Suprapubic skin (tissue), 4 donors: ENCODE results near the gene RGS1. TPM values are rescaled to one million over a fixed set of nuclear protein-coding genes. Genes with fewer than 3 reads are reported as not detected.

ENCODE experiments used
- DNase-seq, 2 donors: peaks; one replicate each; pipeline ENCODE4 v3.0.0-alpha.2; 2019; ENCODE audit warnings: low spot score in 2 of 2
- H3K27ac ChIP-seq: fragments of 200-600 bp; sonication (generic); one replicate; pipeline ENCODE4 v1.5.1; 2019
- H3K27me3 ChIP-seq: fragments of 200-600 bp; sonication (generic); one replicate; pipeline ENCODE4 v1.5.1; 2019
- H3K36me3 ChIP-seq: fragments of 200-600 bp; sonication (generic); one replicate; pipeline ENCODE4 v1.5.1; 2019
- H3K4me1 ChIP-seq: fragments of 200-600 bp; sonication (generic); one replicate; pipeline ENCODE4 v1.5.1; 2019
- H3K4me3 ChIP-seq: fragments of 200-600 bp; sonication (generic); one replicate; pipeline ENCODE4 v1.5.1; 2019; ENCODE audit warnings: mild to moderate bottlenecking
- H3K9me3 ChIP-seq: fragments of 200-600 bp; sonication (generic); one replicate; pipeline ENCODE4 v1.5.1; 2019
- CTCF ChIP-seq, 2 donors: fragments of 200-600 bp in 1 of 2; fragments of 450-650 bp in 1 of 2; sonication (generic) in 1 of 2; IDR thresholded peaks; one replicate each; pipeline ENCODE4 v1.5.1; 2016 to 2019; ENCODE audit warnings: antibody characterized with exemption in 2 of 2, mild to moderate bottlenecking in 1 of 2, moderate library complexity in 1 of 2
- EP300 ChIP-seq: sonication (generic); formaldehyde crosslinking; IDR thresholded peaks from one replicate; pipeline ENCODE4 v1.6.1; 2017; ENCODE audit warnings: antibody characterized with exemption
- POLR2A ChIP-seq, 2 donors: fragments of 450-650 bp; IDR thresholded peaks; one replicate each; pipeline ENCODE4 v1.6.1; 2017; ENCODE audit warnings: antibody characterized with exemption in 2 of 2, mild to moderate bottlenecking in 2 of 2, moderate library complexity in 2 of 2
- POLR2AphosphoS5 ChIP-seq, 3 donors: sonication (generic); formaldehyde crosslinking; IDR thresholded peaks; one replicate each; pipeline ENCODE4 v1.6.1; 2017; ENCODE audit warnings: antibody characterized with exemption in 3 of 3
- WGBS: methylation state at CpG from one replicate; pipeline ENCODE4 v1.1.5; 2018; 5-methylcytosine and 5-hydroxymethylcytosine counted together
- total RNA-seq, 4 donors: library from RNA; depleted of rRNA; stranded (reverse); fragments of >200 nt; gene quantifications; one replicate each; pipeline ENCODE4 v1.1.0, GENCODE V29; 2016

Gene RGS1
- total RNA-seq, 4 donors from 2014 or later: 5.3 to 20.8 (median 13.8) TPM

- H3K27me3 ChIP-seq: no peaks in the 10 kb centered on the region
Observed at GRCh38 chr1:192588546-192588945, 13.0 kb downstream of the RGS1 start.

GRCh38 chr1:192589813-192590212 is 14.2 kb downstream of the RGS1 start:
- DNase-seq: no peak
- H3K27ac ChIP-seq: no peak overlapping the region
- TF ChIP-seq CTCF (IDR thresholded peaks at IDR 0.05): no peak
- TF ChIP-seq EP300: no peak
- no peak for TF ChIP-seq POLR2A (IDR thresholded peaks at IDR 0.05)
- no peak for TF ChIP-seq POLR2AphosphoS5 (IDR thresholded peaks at IDR 0.05)
- H3K4me1 ChIP-seq: no peaks in the 10 kb centered on the region
- H3K36me3 ChIP-seq: no peaks in the 10 kb centered on the region
- no peak overlapping the region for H3K4me3 ChIP-seq
- H3K9me3 ChIP-seq: no peaks in the 10 kb centered on the region
- no peaks in the 10 kb centered on the region for H3K27me3 ChIP-seq
- 90% methylated on average over 3 of the region's 3 CpGs for WGBS

More at GRCh38 chr1:192588546-192588945, 13.0 kb downstream of the RGS1 start:
- H3K36me3 ChIP-seq: no peaks in the 10 kb centered on the region
- no peaks in the 10 kb centered on the region for H3K9me3 ChIP-seq
- H3K4me1 ChIP-seq: no peaks in the 10 kb centered on the region
- TF ChIP-seq CTCF (IDR thresholded peaks at IDR 0.05) (no peak), POLR2A (IDR thresholded peaks at IDR 0.05) (no peak), EP300 (no peak), POLR2AphosphoS5 (IDR thresholded peaks at IDR 0.05) (no peak)
- H3K4me3 ChIP-seq: no peak overlapping the region
- H3K27ac ChIP-seq: no peak overlapping the region
- 87% methylated on average over 1 of the region's 1 CpG for WGBS
- DNase-seq: no peak

GRCh38 chr1:192592517-192592916 is 16.9 kb downstream of the RGS1 start:
- no peak overlapping the region for H3K4me3 ChIP-seq
- H3K27ac ChIP-seq: no peak overlapping the region
- no peaks in the 10 kb centered on the region for H3K4me1 ChIP-seq
- no peaks in the 10 kb centered on the region for H3K36me3 ChIP-seq
- no peak for DNase-seq
- 62% methylated on average over 4 of the region's 4 CpGs for WGBS
- no peak for TF ChIP-seq CTCF (IDR thresholded peaks at IDR 0.05)
- no peak for TF ChIP-seq EP300
- no peak for TF ChIP-seq POLR2A (IDR thresholded peaks at IDR 0.05)
- no peak for TF ChIP-seq POLR2AphosphoS5 (IDR thresholded peaks at IDR 0.05)
- H3K9me3 ChIP-seq: no peaks in the 10 kb centered on the region
- no peaks in the 10 kb centered on the region for H3K27me3 ChIP-seq

DNA sequence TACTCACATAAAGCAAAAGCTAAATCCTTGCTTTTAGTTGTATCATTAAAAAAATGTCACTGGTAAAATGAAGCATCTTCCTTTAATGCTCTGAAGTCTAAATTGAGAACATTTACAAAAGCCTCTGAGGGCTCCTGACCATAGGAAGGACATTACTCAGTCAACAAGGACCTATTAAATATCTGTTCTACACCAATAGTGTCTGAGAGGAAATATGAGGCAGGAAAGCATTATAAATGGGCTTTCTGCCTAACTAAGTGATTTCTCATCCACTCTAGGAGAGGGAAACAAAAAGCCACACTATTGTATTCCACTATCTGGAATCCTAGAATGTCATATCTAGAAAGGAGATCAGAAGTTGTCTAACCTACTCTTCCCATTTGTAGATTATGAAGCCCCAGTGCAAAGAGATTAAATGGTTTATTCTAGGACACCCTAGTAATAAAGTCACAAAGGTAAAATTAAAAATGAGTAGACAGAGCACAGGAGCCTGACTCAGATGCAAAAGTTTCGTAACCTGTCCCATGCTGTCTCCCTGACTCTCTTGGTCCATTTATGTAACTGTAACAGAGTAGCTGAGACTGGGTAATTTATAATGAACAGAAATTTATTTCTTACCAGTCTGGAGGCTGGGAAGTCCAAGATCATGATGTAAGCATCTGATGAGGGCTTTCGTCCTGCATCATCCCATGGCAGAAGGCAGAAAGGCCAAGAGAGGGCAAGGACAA is 17.6 kb downstream of the RGS1 start:
- Histone ChIP-seq H3K27ac (no peak overlapping the region), H3K4me3 (no peak overlapping the region)
- WGBS: 99% methylated on average over 2 of the region's 2 CpGs

More for the DNA sequence above, 17.6 kb downstream of the RGS1 start:
- Histone ChIP-seq H3K9me3 (no peaks in the 10 kb centered on the region), H3K27me3 (no peaks in the 10 kb centered on the region), H3K36me3 (no peaks in the 10 kb centered on the region), H3K4me1 (no peaks in the 10 kb centered on the region)
- TF ChIP-seq EP300: no peak
- no peak for TF ChIP-seq POLR2AphosphoS5 (IDR thresholded peaks at IDR 0.05)
- TF ChIP-seq POLR2A (IDR thresholded peaks at IDR 0.05): no peak
- TF ChIP-seq CTCF (IDR thresholded peaks at IDR 0.05): no peak
- DNase-seq: no peak
